ENCODE results near the gene CCDC178. TPM values are rescaled to one million over a fixed set of nuclear protein-coding genes. Genes with fewer than 3 reads are reported as not detected.

Gene CCDC178
- total and polyA plus RNA-seq, 2 donors, result 0.24 to 1.3 TPM

DNA sequence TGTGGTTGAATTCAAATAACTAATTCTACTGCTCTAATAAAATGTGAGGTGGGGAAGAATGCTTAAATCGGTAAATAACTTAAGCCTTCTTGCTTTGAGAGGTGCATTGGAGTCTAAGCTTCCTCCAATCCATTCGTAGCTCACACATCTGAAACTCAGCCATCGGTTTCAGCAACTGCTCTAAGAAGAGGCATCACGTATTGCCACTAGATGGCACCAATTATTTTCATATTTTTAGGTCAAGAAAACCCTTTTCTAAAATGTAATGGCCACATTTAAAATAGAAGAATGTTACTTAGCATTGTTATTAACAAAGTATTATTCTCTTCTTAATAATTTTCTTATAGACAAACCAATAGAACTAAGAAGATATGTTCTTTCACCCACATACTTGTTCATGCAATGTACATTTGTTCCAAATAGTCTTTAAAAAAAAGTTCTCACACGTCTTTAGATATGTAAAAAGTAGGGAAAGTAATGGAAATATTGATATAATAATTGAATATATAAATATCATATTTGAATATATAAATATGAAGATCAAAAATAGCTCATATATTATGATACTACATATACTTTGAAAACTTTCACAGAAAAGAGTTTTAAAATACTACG lies 229.8 kb downstream of the CCDC178 start:
- Histone ChIP-seq H3K4me3 (ENCODE audit: low read length in 2 of 2) (no peak overlapping the region), H3K27me3 (ENCODE audit: control insufficient read depth in 2 of 2, insufficient read depth in 1 of 2, low read length in 1 of 2) (no peaks in the 10 kb centered on the region), H3K36me3 (ENCODE audit: control insufficient read depth in 2 of 2, insufficient read depth in 2 of 2, low read length in 1 of 2) (no peaks in the 10 kb centered on the region), H3K4me1 (ENCODE audit: control insufficient read depth in 2 of 2, insufficient read depth in 2 of 2, low read length in 2 of 2) (no peaks in the 10 kb centered on the region), H3K9me3 (ENCODE audit: control insufficient read depth in 2 of 2, insufficient read depth in 1 of 2, low read length in 1 of 2) (no peaks in the 10 kb centered on the region), H3K27ac (ENCODE audit: low read depth in 1 of 2, low read length in 1 of 2) (no peak overlapping the region)
- 34% methylated on average over 6 of the region's 6 CpGs for WGBS
- peak in 1 of 9 donors; percentile 12 for DNase-seq (ENCODE audit: low read depth in 6 of 9, low spot score in 9 of 9)

GRCh38 chr18:33205777-33206176 lies 234.7 kb downstream of the CCDC178 start:
- no peaks in the 10 kb centered on the region for H3K9me3 ChIP-seq (ENCODE audit: control insufficient read depth in 2 of 2, insufficient read depth in 1 of 2, low read length in 1 of 2)
- H3K36me3 ChIP-seq (ENCODE audit: control insufficient read depth in 2 of 2, insufficient read depth in 2 of 2, low read length in 1 of 2), result no peaks in the 10 kb centered on the region
- 90% methylated on average over 1 of the region's 1 CpG for WGBS
- no peaks in the 10 kb centered on the region for H3K27me3 ChIP-seq (ENCODE audit: control insufficient read depth in 2 of 2, insufficient read depth in 1 of 2, low read length in 1 of 2)
- no peak overlapping the region for H3K4me3 ChIP-seq (ENCODE audit: low read length in 2 of 2)
- no peak for DNase-seq (ENCODE audit: low read depth in 6 of 9, low spot score in 9 of 9)
- H3K4me1 ChIP-seq (ENCODE audit: control insufficient read depth in 2 of 2, insufficient read depth in 2 of 2, low read length in 2 of 2), result no peaks in the 10 kb centered on the region
- no peak overlapping the region for H3K27ac ChIP-seq (ENCODE audit: low read depth in 1 of 2, low read length in 1 of 2)

DNA sequence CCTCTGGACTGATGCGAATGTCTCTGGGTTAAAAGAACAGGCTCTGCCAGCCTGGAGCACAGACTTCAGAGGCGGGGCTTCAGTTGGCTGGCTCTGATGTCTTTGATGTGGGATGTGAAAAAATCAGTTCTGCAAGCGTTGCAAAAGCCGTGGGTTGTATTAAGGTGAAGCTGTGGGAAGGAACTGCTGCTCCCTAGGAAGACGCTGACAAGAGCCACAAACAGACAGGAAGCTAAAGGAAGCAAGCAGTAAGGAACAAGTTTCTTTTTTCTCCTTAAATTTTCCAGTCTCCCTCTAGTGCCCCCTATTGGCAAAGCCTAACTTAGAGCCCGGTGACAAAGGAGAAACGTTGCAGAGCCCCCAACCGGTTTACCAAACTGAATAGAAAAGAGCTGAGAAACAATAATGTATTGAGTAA lies 239.0 kb downstream of the CCDC178 start:
- H3K27ac ChIP-seq (ENCODE audit: low read depth in 1 of 2, low read length in 1 of 2), result no peak overlapping the region
- no peak overlapping the region for H3K4me3 ChIP-seq (ENCODE audit: low read length in 2 of 2)
- WGBS, result 3% methylated on average over 8 of the region's 8 CpGs

GRCh38 chr18:33195795-33196194 lies 244.7 kb downstream of the CCDC178 start:
- H3K9me3 ChIP-seq (ENCODE audit: control insufficient read depth in 2 of 2, insufficient read depth in 1 of 2, low read length in 1 of 2), result no peaks in the 10 kb centered on the region
- H3K27me3 ChIP-seq (ENCODE audit: control insufficient read depth in 2 of 2, insufficient read depth in 1 of 2, low read length in 1 of 2), result no peaks in the 10 kb centered on the region
- WGBS, result 91% methylated on average over 2 of the region's 2 CpGs
- no peak for DNase-seq (ENCODE audit: low read depth in 6 of 9, low spot score in 9 of 9)
- H3K27ac ChIP-seq (ENCODE audit: low read depth in 1 of 2, low read length in 1 of 2), result no peak overlapping the region
- H3K4me3 ChIP-seq (ENCODE audit: low read length in 2 of 2), result no peak overlapping the region
- H3K36me3 ChIP-seq (ENCODE audit: control insufficient read depth in 2 of 2, insufficient read depth in 2 of 2, low read length in 1 of 2), result no peaks in the 10 kb centered on the region
- H3K4me1 ChIP-seq (ENCODE audit: control insufficient read depth in 2 of 2, insufficient read depth in 2 of 2, low read length in 2 of 2), result no peaks in the 10 kb centered on the region

More for the DNA sequence above, 239.0 kb downstream of the CCDC178 start:
- no peaks in the 10 kb centered on the region for H3K27me3 ChIP-seq (ENCODE audit: control insufficient read depth in 2 of 2, insufficient read depth in 1 of 2, low read length in 1 of 2)
- peak in 8 of 9 donors; percentile 1 to 66 (median 20) for DNase-seq (ENCODE audit: low read depth in 6 of 9, low spot score in 9 of 9)
- H3K9me3 ChIP-seq (ENCODE audit: control insufficient read depth in 2 of 2, insufficient read depth in 1 of 2, low read length in 1 of 2), result no peaks in the 10 kb centered on the region
- no peaks in the 10 kb centered on the region for H3K36me3 ChIP-seq (ENCODE audit: control insufficient read depth in 2 of 2, insufficient read depth in 2 of 2, low read length in 1 of 2)
- H3K4me1 ChIP-seq (ENCODE audit: control insufficient read depth in 2 of 2, insufficient read depth in 2 of 2, low read length in 2 of 2), result no peaks in the 10 kb centered on the region

- Histone ChIP-seq H3K4me1 (ENCODE audit: control insufficient read depth in 2 of 2, insufficient read depth in 2 of 2, low read length in 2 of 2) (no peaks in the 10 kb centered on the region), H3K27me3 (ENCODE audit: control insufficient read depth in 2 of 2, insufficient read depth in 1 of 2, low read length in 1 of 2) (no peaks in the 10 kb centered on the region), H3K9me3 (ENCODE audit: control insufficient read depth in 2 of 2, insufficient read depth in 1 of 2, low read length in 1 of 2) (no peaks in the 10 kb centered on the region), H3K27ac (ENCODE audit: low read depth in 1 of 2, low read length in 1 of 2) (no peak overlapping the region), H3K36me3 (ENCODE audit: control insufficient read depth in 2 of 2, insufficient read depth in 2 of 2, low read length in 1 of 2) (no peaks in the 10 kb centered on the region), H3K4me3 (ENCODE audit: low read length in 2 of 2) (no peak overlapping the region)
- no peak for DNase-seq (ENCODE audit: low read depth in 6 of 9, low spot score in 9 of 9)
Measured at GRCh38 chr18:33194793-33195192, 245.7 kb downstream of the CCDC178 start.

DNA sequence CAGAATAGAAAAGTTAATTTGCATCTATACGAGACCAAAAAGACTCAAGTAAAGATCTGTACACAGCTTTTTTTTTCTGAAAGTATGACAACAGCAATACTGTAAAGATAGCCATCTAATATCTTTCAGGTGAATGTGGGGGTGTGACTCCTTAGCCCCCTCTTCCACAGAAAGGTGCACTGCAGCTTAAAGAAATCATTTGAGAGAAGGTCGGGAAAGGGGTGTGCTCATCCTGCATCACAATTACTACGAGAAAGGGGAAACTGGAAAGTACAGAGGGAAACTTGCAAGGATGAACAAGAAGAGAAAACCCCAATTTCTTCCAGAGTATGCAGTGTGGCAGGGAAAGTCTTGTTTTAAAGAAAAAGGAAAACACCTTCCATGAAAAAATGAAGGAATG lies 255.6 kb downstream of the CCDC178 start:
- Histone ChIP-seq H3K36me3 (ENCODE audit: control insufficient read depth in 2 of 2, insufficient read depth in 2 of 2, low read length in 1 of 2) (no peaks in the 10 kb centered on the region), H3K4me3 (ENCODE audit: low read length in 2 of 2) (no peak overlapping the region), H3K27ac (ENCODE audit: low read depth in 1 of 2, low read length in 1 of 2) (no peak overlapping the region), H3K27me3 (ENCODE audit: control insufficient read depth in 2 of 2, insufficient read depth in 1 of 2, low read length in 1 of 2) (no peaks in the 10 kb centered on the region), H3K9me3 (ENCODE audit: control insufficient read depth in 2 of 2, insufficient read depth in 1 of 2, low read length in 1 of 2) (no peaks in the 10 kb centered on the region), H3K4me1 (ENCODE audit: control insufficient read depth in 2 of 2, insufficient read depth in 2 of 2, low read length in 2 of 2) (no peaks in the 10 kb centered on the region)
- DNase-seq (ENCODE audit: low read depth in 6 of 9, low spot score in 9 of 9), result no peak
- WGBS, result 87% methylated on average over 3 of the region's 3 CpGs

GRCh38 chr18:33184175-33184574 lies 256.3 kb downstream of the CCDC178 start:
- no peak overlapping the region for H3K27ac ChIP-seq (ENCODE audit: low read depth in 1 of 2, low read length in 1 of 2)
- WGBS, result 31% methylated on average over 3 of the region's 3 CpGs
- H3K9me3 ChIP-seq (ENCODE audit: control insufficient read depth in 2 of 2, insufficient read depth in 1 of 2, low read length in 1 of 2), result no peaks in the 10 kb centered on the region
- no peaks in the 10 kb centered on the region for H3K36me3 ChIP-seq (ENCODE audit: control insufficient read depth in 2 of 2, insufficient read depth in 2 of 2, low read length in 1 of 2)
- H3K27me3 ChIP-seq (ENCODE audit: control insufficient read depth in 2 of 2, insufficient read depth in 1 of 2, low read length in 1 of 2), result no peaks in the 10 kb centered on the region
- H3K4me1 ChIP-seq (ENCODE audit: control insufficient read depth in 2 of 2, insufficient read depth in 2 of 2, low read length in 2 of 2), result no peaks in the 10 kb centered on the region
- no peak overlapping the region for H3K4me3 ChIP-seq (ENCODE audit: low read length in 2 of 2)
- DNase-seq (ENCODE audit: low read depth in 6 of 9, low spot score in 9 of 9), result no peak

GRCh38 chr18:33183136-33183535 lies 257.4 kb downstream of the CCDC178 start:
- H3K4me3 ChIP-seq (ENCODE audit: low read length in 2 of 2), result no peak overlapping the region
- WGBS, result 87% methylated on average over 4 of the region's 4 CpGs
- no peak for DNase-seq (ENCODE audit: low read depth in 6 of 9, low spot score in 9 of 9)

DNA sequence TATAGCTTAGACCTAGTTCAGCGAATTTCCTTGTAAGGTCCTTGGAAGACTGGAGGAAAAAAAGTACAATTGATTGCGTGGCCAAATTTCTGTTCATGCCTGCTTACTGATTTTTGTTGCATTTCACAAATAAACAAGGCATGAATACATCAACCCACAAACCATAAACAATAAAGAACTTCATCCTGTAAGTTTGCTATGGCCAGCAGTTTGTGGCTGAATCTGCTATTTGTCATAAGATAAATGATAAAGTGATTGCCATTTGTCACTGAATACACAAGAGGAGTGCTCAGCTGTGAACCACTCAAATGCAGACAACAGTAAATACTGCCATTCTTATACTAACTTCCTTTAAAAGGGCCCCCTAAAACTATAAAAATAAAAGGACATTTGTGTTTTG lies 259.5 kb downstream of the CCDC178 start:
- Histone ChIP-seq H3K27me3 (ENCODE audit: control insufficient read depth in 2 of 2, insufficient read depth in 1 of 2, low read length in 1 of 2) (no peaks in the 10 kb centered on the region), H3K27ac (ENCODE audit: low read depth in 1 of 2, low read length in 1 of 2) (no peak overlapping the region), H3K4me1 (ENCODE audit: control insufficient read depth in 2 of 2, insufficient read depth in 2 of 2, low read length in 2 of 2) (no peaks in the 10 kb centered on the region), H3K36me3 (ENCODE audit: control insufficient read depth in 2 of 2, insufficient read depth in 2 of 2, low read length in 1 of 2) (no peaks in the 10 kb centered on the region), H3K4me3 (ENCODE audit: low read length in 2 of 2) (no peak overlapping the region), H3K9me3 (ENCODE audit: control insufficient read depth in 2 of 2, insufficient read depth in 1 of 2, low read length in 1 of 2) (no peaks in the 10 kb centered on the region)
- 89% methylated on average over 2 of the region's 2 CpGs for WGBS
- no peak for DNase-seq (ENCODE audit: low read depth in 6 of 9, low spot score in 9 of 9)

More at GRCh38 chr18:33183136-33183535, 257.4 kb downstream of the CCDC178 start:
- Histone ChIP-seq H3K9me3 (ENCODE audit: control insufficient read depth in 2 of 2, insufficient read depth in 1 of 2, low read length in 1 of 2) (no peaks in the 10 kb centered on the region), H3K36me3 (ENCODE audit: control insufficient read depth in 2 of 2, insufficient read depth in 2 of 2, low read length in 1 of 2) (no peaks in the 10 kb centered on the region), H3K4me1 (ENCODE audit: control insufficient read depth in 2 of 2, insufficient read depth in 2 of 2, low read length in 2 of 2) (no peaks in the 10 kb centered on the region), H3K27me3 (ENCODE audit: control insufficient read depth in 2 of 2, insufficient read depth in 1 of 2, low read length in 1 of 2) (no peaks in the 10 kb centered on the region), H3K27ac (ENCODE audit: low read depth in 1 of 2, low read length in 1 of 2) (no peak overlapping the region)

All from thymus (tissue), 11 donors.